ENCODE measurements around the gene TIAL1. TPM values are rescaled to one million over a fixed set of nuclear protein-coding genes. Genes with fewer than 3 reads are reported as not detected.
"Not testable (repeated sequence)": the region's sequence is repeated elsewhere in the genome, so short reads cannot be mapped to it uniquely, and the experiment has no call there.

Gene TIAL1
- total RNA-seq, 1 donor from 2014 or later = 97.7 TPM

DNA sequence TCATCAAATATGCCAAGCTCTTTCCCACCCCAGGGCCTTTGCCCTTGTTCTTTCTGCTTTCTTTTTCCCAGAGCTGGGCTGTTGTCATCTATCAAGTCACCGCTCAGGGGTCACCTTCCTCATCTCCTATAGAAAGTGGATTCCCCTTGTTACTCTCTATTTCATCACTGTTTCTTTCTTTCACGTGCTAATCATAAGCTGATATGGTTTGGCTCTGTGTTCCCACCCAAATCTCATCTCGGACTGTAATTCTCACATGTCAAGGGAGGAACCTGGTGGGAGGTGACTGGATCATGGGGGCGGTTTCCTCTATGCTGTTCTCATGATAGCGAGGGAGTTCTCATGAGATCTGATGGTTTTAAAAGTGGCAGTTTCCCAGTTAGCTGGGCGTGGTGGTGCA, 17.0 kb upstream of the TIAL1 start:
- no peak for DNase-seq

GRCh38 chr10:119611433-119611832, 14.7 kb upstream of the TIAL1 start:
- no peak for DNase-seq

- no peak for DNase-seq
Measured at GRCh38 chr10:119609516-119609915, 12.8 kb upstream of the TIAL1 start.

DNA sequence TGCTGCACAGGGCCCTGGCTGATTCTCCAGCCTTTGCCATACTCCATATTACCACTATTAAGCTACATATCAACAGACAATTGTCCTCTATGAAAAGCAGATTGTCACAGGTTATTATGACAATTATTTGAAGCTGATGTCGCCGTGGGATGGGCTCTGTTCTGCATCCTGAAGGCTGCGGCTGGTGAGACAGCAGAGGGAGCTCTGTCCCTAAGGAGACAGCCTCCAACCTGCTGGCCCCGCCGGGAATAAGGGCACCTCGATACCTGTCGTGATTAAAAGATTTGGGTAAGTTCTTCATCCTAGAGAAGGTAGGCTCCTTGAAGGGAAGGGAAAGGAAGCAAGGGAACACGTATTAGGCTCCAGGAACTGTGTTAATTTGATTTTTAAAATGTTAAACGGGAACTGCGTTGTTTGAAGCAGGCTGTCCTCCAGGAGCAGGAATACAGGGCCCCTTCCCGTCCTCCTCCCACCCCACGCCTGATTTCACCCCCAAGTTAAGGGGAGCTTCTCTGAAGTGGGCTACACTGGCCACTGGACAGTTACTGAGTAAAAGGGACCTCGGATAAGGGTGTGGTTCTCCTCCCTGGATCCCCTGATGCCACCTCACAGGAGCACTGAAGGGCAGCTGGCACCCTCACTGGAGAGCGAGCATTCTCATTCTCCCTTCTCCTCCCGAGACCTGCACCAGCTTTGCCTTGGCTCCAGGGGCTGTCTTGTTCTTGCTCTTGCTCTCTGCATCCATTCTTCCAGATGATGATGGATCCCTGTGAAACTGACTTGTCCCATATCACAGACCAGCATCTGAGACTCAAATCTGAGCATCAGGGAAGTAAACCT, 11.8 kb upstream of the TIAL1 start:
- DNase-seq = no peak

DNA sequence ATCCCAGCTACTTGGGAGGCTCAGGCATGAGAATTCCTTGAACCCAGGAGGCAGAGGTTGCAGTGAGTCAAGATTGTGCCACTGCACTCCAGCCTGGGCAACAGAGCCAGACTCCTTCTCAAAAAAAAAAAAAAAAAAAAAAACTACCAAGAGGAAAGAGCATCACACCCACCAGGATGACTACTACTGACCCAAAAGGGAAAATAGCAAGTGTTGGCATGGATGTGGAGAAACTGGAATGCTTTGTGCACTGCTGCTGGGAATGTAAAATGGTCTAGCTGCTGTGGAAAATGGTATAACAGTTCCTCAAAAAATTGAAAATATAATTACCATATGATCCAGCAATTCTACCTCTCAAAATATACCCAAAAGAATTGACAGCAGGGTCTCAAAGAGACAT, 7.7 kb upstream of the TIAL1 start:
- DNase-seq = no peak

- no peak for DNase-seq
Measured at GRCh38 chr10:119602241-119603095, 5.7 kb upstream of the TIAL1 start.

DNA sequence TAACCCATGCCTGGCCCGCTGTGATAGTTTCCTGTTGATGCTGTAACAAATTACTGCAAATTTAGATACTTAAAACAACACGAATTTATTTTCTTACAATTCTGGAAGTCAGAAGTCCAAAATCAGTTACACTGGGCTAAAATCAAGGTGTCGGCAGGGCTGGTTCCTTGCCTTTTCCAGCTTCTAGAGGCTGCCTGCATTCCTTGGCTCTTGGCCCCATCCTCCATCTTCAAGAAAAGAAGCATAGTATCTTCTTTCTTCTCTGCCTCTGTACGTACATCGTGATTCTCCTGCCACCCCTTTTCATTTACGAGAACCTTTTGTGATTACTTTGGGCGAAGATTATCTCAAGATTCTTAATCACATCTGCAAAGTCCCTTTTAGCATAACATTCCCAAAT, 1.6 kb upstream of the TIAL1 start:
- DNase-seq = no peak

DNA sequence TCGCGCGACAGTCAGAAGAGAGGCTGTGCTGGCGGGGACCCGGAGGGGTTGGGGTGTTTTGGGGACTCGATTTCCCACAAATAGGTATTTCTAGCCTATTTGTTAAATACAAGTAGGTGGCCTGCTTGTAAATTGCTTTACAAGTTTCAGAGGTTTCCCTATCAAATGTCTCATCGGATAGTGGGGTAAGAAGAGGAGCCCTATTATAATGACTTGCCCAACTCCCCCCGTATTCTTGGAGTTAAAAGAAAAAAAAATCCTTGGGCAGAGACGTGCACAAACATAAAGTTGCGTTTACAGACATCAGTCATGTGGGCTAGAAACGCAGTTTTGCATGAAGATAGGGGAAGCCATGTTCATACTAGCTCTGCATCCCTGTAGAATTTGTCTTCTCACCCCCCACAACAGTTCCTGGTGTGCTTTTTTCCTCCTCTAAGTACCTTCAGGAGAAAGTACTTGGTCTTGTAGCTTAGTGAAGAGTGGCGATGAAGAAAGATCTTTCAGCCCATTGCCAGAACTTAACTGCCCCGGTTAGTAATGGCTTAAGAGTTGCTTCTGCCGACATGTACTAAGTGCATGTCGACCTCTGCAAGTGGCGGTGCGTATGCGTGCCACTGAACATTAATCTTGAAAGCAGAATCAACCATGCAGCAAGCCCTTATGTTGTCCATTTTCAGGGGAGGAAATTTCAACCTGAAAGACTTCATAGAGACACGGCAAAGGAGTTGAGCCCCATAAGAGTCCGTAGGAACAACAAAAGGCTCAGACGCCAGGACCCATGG, 832 bp upstream of the TIAL1 start:
- DNase-seq = no peak

DNA sequence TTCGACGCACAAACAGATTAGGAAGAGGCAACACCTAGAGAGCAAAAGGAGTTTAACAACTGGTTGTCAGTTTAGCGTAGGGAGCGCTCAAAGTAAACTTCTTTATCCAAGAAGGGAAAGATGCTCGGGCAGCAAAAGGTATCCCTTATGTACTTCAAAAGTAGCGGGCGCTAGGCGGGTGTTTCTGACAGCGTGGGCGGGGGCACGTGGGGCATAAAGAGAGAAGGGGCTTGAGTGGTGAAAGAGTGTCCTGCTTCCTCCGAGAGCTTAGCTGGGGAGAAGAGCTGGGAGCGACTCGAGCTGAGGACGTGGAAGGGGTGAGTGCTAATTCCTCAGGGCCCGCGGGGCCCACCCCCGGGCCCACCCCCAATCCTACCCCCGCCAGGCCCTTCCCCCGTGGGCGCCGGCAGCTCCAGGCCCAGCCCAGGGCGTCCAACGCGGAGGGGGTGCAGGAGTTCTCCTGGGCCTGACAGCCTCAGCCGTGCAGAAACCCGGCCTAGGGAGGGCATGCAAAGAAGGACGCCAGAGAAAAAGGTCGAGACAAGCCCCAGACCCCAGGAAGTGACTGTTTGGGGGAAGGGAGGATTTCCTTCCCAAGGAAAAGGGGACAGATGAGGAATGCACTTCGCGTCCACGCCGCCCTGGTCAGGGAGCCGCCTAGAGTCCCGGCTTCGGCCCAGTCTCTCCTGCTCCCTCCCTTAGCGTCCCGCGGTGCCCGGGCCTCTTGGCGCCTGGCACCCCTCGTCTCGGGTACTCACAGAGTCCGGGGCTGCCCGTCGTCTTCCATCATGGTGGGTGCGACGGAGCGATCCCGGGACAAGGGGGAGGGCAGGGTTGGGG, 868 bp downstream of the TIAL1 start:
- no peak for DNase-seq

GRCh38 chr10:119595134-119595675, 1.6 kb downstream of the TIAL1 start:
- peak; percentile 15 for DNase-seq

DNA sequence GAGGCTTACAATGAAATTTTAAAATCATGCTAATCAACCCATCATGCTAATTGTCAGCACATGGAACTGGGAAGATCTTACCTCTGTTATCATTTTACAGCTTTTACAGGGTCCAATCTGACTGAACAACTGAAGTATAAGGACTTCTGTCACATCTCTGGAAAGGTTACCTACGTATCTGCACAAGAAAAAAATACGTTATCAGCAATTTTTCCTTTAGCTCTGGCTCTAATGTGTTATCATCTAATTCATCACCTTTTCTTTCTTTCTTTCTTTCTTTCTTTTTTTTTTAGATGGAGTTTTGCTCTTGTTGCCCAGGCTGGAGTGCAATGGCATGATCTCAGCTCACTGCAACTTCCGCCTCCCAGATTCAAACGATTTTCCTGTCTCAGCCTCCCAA, 8.7 kb downstream of the TIAL1 start:
- DNase-seq = no peak

- DNase-seq = no peak
Measured at GRCh38 chr10:119578355-119578754, 18.4 kb downstream of the TIAL1 start.

GRCh38 chr10:119575991-119576390, 20.8 kb downstream of the TIAL1 start:
- DNase-seq = no peak

DNA sequence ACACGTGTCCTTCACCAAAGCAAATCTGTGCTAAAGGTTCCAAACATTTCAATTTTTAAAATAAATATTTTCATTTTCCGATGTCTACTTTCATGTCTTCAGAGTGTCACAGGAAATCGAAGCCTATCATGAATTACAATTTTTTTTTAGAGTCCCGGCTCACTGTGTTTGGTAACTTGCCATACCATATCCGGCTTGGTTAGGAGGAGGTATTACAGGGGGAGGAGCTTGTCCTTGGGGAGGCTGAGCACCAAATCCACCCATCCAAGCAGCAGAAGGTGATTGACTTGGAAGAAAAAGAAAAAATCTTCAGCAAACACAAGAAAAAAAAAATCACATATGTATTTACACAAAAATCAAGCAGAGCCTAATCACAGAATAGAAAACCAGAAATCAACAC, 21.3 kb downstream of the TIAL1 start:
- no peak for DNase-seq

DNA sequence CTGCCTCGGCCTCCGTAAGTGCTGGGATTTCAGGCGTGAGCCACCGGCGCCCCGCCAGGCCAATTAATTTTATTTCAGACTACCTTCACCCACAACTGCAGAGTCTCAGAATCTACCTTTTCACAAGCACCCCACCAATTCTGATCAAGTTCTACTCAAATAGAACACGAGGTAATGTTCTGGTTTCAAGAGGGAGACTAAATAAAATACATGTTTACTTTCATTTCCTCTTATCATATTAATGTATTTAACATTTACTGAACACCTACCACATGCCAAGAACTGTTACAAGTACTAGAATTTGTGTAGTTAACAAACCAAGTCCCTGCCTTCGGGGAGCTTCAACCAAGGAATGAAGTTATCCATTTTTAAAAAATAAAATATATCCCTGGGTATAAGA, 28.8 kb downstream of the TIAL1 start:
- DNase-seq = no peak

- no peak for DNase-seq
Measured at GRCh38 chr10:119562097-119562496, 34.7 kb downstream of the TIAL1 start.

DNA sequence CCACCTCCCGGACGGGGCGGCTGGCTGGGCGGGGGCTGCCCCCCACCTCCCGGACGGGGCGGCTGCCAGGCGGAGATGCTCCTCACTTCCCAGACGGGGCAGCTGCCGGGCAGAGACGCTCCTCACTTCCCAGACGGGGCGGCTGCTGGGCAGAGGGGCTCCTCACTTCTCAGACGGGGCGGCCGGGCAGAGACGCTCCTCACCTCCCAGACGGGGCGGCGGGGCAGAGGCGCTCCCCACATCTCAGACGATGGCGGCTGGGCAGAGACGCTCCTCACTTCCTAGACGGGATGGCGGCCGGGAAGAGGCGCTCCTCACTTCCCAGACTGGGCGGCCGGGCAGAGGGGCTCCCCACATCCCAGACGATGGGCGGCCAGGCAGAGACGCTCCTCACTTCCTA, 37.3 kb downstream of the TIAL1 start:
- not testable (repeated sequence) for DNase-seq

DNA sequence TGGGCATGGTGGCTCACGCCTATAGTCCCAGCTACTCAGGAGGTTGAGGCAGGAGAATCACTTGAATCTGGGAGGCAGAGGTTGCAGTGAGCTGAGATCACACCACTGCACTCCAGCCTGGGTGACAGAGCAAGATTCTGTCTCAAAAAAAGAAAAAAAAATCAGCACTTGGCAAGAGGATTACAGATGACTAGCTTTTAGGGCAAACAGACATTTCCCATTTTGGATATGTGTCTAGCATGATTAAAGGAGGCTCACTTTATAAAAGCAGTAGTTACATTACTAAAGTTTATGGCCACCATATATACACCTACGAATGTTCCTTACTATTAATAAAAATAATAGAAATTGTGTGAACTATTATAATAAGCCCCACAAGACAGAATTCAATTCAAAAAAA, 40.7 kb downstream of the TIAL1 start:
- DNase-seq = not testable (repeated sequence)

- no peak for DNase-seq
Measured at GRCh38 chr10:119555178-119555784, 41.5 kb downstream of the TIAL1 start.

DNA sequence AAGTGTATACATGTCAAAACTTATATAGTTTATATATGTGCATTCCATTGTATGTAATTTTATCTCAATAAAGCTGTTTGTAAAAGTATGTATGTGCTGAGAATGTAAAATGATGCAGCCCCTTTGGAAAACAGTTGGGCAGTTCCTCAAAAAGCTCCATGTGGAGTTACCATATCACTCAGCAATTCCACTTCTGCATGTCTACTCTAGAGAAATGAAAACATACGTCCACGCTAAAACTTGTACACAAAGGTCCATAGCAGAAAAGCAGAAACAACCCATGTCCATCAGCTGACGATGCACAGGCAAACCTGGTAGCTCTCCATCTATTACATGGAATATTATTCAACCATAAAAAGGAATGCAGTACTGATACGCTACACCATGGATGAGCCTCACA, 45.9 kb downstream of the TIAL1 start:
- DNase-seq = no peak
